GM12892 (cell line): Measurements from ENCODE around the gene TSPAN10.
A peak's percentile ranks its signal among the peaks of the same experiment; 100 is the strongest.

Experiments used
- DNase-seq: peaks from one replicate; pipeline ENCODE4 v3.0.0; 2011; ENCODE audit not compliant: insufficient read length
- FAIRE-seq: peaks from 2 replicates; lab custom pipeline; 2011; peaks lifted over from hg19 to GRCh38; lab: Jason Lieb, UNC
- POLR2A ChIP-seq: IDR thresholded peaks from 2 replicates; pipeline ENCODE4 v1.6.1; 2011; ENCODE audit warnings: low read depth, low read length, control low read depth
- POLR2AphosphoS5 ChIP-seq: IDR thresholded peaks from 2 replicates; pipeline ENCODE4 v1.6.1; 2011; ENCODE audit warnings: low read depth, low read length, control low read depth
- TAF1 ChIP-seq: IDR thresholded peaks from 2 replicates; pipeline ENCODE4 v1.6.1; 2011; ENCODE audit warnings: low read depth, mild to moderate bottlenecking, control low read depth, low read length, borderline replicate concordance

TSPAN10 gene

DNA sequence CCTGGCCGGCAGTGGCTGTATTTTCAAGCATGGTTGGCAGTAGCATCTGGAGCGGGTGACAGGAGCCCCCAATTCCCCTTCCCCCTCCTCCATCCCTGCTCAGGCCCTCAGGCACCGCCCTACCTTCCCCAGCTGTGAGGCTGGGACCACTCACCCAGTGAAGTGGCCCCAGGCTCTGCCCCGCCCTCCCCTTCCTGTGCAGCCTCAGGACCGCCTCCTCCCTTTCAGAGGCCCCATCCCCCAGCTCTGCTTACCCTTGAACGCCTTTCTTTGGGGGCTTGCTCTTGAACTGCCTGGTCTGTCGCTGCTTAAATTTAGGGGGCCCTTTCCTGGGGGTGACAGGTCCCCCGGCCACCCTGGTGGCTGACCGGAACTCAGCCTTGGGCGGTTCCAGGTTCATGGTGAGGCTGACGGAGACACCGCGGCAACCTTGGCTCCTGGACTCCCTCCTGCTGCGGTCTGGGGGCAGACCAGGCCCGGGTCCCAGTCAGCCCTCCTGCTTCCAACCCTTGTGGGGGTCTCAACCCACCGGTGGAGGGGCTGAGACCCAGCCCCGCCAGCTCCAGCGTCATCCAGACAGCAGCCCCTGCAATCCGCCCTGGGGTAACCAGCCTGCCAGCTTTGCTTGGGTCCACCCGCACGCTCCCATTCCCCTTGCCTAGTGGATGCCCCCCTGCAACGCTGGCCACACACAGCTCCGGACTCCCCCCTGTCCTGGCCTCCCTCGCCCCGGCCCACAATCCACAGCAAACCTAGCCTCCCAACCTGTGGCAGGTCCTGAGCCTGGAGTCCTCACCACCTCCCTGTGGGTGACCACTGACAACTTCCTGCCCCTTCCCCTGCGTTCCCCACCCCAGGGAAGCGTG, 16.1 kb downstream of the TSPAN10 start:
- FAIRE-seq (no peak), DNase-seq (no peak)
- TF ChIP-seq POLR2A: no peak
- TF ChIP-seq TAF1: no peak
- TF ChIP-seq POLR2AphosphoS5: no peak

GRCh38 chr17:81655378-81656117, 18.6 kb downstream of the TSPAN10 start:
- FAIRE-seq (no peak), DNase-seq (peak; percentile 18)
- TF ChIP-seq TAF1: no peak
- no peak for TF ChIP-seq POLR2AphosphoS5
- no peak for TF ChIP-seq POLR2A

DNA sequence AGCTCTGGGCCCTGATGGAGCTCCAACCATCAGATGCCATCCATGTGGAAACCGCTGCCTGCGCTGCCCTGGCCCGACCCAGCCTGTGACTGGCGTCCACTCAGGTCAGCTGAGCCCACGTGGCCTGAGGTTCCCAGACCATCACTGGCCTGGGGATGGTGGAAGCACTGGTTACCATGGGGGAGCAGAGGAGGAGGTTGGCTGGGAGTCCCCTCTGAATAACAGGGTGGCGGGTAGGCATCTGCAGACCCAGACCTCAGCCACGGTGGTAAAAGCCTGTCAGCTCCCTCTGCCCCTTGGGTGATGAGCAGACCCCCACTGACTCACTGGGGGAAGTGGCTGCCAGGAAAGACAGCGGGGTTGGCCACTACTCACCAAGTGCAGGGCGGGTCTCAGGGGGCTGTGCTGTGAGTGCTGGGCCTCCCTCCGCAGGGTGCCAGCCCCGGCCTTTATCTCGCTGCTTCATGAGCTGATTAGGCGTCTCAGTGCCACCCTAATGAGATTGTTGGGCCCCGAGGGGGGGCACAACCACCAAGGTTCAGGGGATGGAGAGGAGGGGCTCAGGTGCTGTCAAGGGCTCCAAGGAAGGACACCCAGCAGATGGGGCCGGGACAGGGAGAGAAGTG, 19.2 kb downstream of the TSPAN10 start, which contains the start of gene PDE6G:
Gene PDE6G, minus strand, starts transcription at position 425 of the 626 bp plus-strand sequence. CDS start 3,237 bp downstream, outside the sequence.
- FAIRE-seq (no peak), DNase-seq (no peak)
- TF ChIP-seq TAF1 (no peak), POLR2A (no peak), POLR2AphosphoS5 (no peak)

- DNase-seq (peak; percentile 9), FAIRE-seq (no peak)
- TF ChIP-seq POLR2A (no peak), TAF1 (no peak), POLR2AphosphoS5 (no peak)
These were observed 19.8 kb downstream of the TSPAN10 start for GRCh38 chr17:81656835-81657234.

DNA sequence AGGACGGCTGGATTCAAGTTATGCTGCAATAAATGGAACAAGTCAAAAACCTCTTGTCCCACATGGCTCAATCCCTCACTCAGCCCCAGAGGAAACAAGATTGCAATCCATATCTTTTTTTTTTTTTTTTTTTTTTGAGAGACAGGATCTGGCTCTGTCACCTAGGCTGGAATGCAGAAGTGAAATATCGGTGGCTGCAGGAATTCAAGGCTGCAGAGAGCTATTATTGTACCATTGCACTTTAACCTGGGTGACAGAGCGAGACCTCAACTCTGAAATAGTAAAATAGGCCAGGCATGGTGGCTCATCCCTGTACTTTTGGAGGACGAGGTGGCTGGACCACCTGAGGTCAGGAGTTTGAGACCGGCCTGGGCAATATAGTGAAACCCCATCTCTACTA, 22.0 kb downstream of the TSPAN10 start:
- TF ChIP-seq POLR2AphosphoS5 (no peak), TAF1 (no peak), POLR2A (no peak)
- DNase-seq (no peak), FAIRE-seq (no peak)

DNA sequence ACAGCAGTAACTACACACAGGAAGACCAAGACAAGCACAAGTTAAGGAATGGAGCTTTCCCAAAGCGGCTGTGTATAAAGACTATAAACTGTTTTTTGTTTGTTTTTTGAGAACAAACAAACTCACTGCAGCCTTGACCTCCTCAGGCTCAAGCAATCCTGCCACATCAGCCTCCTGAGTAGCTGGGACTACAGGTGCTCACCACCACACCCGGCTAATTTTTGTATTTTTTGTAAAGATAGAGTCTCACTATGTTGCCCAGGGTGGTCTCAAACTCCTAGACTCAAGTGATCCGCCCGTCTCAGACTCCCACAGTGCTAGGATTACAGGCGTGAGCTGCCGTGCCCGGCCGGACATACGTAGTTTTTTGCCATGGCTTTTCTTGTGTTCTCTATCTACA, 23.4 kb downstream of the TSPAN10 start:
- TF ChIP-seq POLR2A (no peak), TAF1 (no peak), POLR2AphosphoS5 (no peak)
- DNase-seq: no peak
- no peak for FAIRE-seq

DNA sequence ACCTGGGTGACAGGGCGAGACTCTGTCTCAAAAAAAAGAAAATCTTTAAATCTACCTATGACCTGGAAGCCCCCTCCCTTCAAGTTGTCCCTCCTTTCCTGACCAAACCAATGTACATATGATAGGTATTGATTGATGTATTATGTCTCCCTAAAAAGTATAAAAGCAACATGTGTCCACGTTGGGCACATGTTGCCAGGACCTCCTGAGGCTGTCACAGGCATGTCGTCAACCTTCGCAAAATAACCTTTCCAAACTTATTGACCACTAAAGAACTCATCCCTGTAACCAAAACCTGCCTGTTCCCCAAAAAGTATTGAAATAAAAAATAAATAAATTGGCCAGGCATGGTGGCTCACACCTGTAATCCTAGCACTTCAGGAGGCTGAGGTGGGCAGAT, 25.0 kb downstream of the TSPAN10 start:
- TF ChIP-seq TAF1 (no peak), POLR2A (no peak), POLR2AphosphoS5 (no peak)
- DNase-seq (no peak), FAIRE-seq (no peak)

DNA sequence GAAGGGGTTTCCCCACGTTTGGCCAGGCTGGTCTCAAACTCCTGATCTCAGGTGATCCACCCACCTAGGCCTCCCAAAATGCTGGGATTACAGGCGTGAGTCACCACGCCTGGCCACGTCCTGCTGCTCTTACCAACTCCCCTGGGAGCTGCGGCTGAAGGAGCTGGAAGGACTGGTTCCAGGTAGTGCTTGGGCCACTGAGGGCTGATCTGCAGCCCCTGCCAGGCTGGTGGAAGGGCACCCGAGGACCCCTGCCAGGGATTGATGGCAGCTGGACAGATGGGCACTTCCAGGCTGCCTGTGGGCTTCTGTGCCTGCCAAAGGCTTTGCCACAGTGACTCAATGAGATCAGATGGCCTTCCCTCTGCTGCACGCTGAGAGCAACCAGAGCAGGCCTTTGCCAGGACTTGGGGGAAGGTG, 27.1 kb downstream of the TSPAN10 start:
- no peak for DNase-seq
- TF ChIP-seq POLR2AphosphoS5 (0 out of 2 replicates have a peak, but pooled peaks have one; percentile 15), POLR2A (no peak), TAF1 (no peak)
- no peak for FAIRE-seq

GRCh38 chr17:81665205-81666091, 28.5 kb downstream of the TSPAN10 start:
- DNase-seq: peak; percentile 65
- peak; percentile 57 for FAIRE-seq

DNA sequence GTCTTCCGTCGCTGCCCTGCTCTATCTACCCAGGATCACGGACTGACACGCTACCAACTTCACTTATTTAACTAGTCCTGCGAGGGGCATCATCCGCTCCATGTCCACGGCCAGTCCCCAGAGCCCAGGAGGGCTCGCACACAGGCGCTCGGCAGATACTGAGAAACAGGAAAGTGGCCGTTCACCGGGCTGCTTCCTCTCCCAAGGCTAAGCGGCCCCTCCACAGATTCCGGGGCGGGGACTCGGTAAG, 29.0 kb downstream of the TSPAN10 start:
- FAIRE-seq (no peak), DNase-seq (no peak)
- TF ChIP-seq TAF1 (no peak), POLR2A (no peak), POLR2AphosphoS5 (no peak)

More at GRCh38 chr17:81665205-81666091, 28.5 kb downstream of the TSPAN10 start:
- TF ChIP-seq POLR2AphosphoS5 (no peak; the same call in 1 of the 2 replicates), POLR2A (peak; percentile 53), TAF1 (no peak)
